Hepatic stellate cell (primary cell): ENCODE results near the gene MRFAP1L1.

ENCODE experiments used
- DNase-seq: peaks from one replicate; pipeline ENCODE4 v3.0.0; 2011; ENCODE audit warnings: low spot score

The MRFAP1L1 gene

GRCh38 chr4:6716018-6716911 lies 6.6 kb upstream of the MRFAP1L1 start, which contains the start of gene BLOC1S4:
TSS of gene BLOC1S4 (plus strand) at chr4:6716174. CDS start at chr4:6716210, 36 bp downstream.
- peak; percentile 96 for DNase-seq

DNA sequence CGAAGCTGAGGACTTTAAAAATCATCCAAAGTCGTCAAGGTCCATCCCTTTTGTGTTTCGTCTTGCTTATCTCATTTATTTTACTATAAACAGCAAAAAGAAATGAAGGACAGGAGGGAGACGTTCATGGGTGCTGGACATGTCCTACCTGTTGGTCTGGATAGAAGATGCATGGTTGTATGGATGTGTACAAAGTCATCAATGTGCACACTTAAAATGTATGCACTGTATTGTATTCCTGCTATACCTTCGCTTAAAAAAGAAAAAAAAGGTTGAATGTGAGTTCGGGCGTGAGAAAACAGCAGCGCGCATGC lies 6.0 kb upstream of the MRFAP1L1 start:
- no peak for DNase-seq

- DNase-seq = no peak
These were observed 5.3 kb upstream of the MRFAP1L1 start for GRCh38 chr4:6714954-6715353.

DNA sequence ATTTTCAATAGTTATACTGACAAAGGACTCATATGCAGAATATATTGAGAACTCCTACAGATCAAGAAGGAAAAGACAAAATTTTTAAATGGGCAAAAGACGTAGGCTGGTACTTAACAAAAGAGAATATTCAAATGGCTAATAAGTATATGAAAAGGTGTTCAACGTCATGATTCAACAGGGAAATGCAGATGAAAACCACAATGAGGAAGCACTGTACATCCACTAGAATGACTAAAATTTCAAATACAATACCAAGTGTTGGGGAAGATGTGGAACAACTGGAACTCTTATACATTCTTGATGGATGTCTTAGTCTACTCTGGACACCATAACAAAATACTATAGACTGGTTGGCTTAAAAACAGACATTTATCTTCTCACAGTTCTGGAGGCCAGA lies 1.3 kb upstream of the MRFAP1L1 start:
- DNase-seq = no peak

DNA sequence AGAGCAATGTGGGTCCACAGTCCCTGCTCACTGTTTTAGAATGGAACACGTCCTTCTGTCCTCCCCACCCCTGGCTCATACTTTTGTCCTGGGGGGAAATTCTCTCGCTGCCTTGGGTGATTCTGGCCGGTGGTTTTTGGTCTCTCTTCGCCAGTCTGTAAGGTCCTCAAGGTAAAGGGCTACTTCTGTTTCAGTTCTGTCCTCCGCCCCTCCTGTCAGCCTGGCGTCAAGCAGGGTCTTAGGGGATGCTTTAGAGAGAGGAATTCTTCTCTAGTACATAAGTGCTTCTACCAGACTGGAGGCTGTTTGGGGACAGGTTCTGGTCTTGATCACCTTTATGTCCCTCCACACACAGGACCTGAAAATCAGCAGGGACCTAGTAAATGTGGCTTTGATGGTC lies 617 bp upstream of the MRFAP1L1 start:
- no peak for DNase-seq

GRCh38 chr4:6706173-6706572 lies 3.5 kb downstream of the MRFAP1L1 start:
- DNase-seq = no peak

- no peak for DNase-seq
These were observed 4.0 kb downstream of the MRFAP1L1 start for GRCh38 chr4:6705646-6706045.

- no peak for DNase-seq
These were observed 5.9 kb downstream of the MRFAP1L1 start for GRCh38 chr4:6703786-6704185.

DNA sequence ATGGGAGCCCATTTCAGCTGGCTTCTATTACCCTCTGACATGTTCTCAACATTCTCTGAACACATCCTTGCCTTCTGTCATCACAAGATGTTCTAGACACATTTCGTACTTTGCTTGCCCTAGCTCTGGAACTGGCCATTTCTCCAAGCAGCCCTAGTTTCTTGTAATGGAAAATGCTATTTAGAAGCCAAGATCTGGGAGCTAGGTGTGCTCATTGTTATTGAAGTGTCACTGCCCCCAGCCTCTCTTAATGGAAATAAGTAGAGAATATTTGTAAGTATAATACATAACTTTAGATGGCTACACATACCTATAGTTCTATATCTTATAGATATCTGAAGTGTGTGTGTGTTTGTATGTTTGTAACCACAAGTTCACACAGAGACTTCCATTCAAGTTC lies 6.9 kb downstream of the MRFAP1L1 start:
- DNase-seq = no peak

GRCh38 chr4:6701371-6701770 lies 8.3 kb downstream of the MRFAP1L1 start:
- no peak for DNase-seq

GRCh38 chr4:6699903-6700302 lies 9.8 kb downstream of the MRFAP1L1 start:
- DNase-seq = no peak

- no peak for DNase-seq
These were observed 10.3 kb downstream of the MRFAP1L1 start for GRCh38 chr4:6699388-6699787.

DNA sequence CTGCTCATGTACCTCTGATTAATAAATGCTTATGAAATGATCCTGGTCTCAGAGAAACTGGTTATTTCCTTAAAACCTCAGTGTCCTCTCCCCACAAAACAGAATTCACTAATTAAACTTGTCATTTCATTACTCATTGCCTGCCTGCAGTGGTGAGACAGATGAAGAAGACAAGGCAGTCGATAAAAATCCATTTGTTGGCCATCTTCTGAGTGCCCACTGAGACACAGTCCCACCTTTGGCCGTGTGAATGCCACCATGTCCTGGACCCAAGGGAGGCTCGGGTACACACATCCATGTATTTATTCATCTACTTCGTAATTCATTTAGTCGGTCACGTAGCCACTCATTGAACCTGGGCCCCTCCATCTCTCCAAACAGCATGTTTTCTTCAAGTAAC lies 12.5 kb downstream of the MRFAP1L1 start:
- no peak for DNase-seq

DNA sequence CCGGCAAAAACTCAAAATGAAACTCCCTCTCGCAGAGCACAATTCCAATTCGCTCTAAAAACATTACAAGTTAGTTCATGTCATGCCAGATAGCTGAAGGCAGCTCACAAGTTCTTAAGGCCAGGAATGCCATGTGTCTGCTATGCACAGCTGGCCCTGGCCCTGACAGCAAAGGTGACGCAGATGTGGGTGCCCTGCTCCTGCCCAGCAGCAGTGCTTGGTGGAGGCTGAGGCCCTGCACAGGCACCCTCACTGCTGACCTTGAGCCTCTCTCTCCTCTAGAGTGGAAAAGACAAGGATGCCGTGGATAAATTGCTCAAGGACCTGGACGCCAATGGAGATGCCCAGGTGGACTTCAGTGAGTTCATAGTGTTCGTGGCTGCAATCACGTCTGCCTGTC lies 13.1 kb downstream of the MRFAP1L1 start:
- no peak for DNase-seq

- DNase-seq = no peak
These were observed 13.7 kb downstream of the MRFAP1L1 start for GRCh38 chr4:6695660-6696610.

- no peak for DNase-seq
These were observed 15.3 kb downstream of the MRFAP1L1 start for GRCh38 chr4:6694177-6694901.

DNA sequence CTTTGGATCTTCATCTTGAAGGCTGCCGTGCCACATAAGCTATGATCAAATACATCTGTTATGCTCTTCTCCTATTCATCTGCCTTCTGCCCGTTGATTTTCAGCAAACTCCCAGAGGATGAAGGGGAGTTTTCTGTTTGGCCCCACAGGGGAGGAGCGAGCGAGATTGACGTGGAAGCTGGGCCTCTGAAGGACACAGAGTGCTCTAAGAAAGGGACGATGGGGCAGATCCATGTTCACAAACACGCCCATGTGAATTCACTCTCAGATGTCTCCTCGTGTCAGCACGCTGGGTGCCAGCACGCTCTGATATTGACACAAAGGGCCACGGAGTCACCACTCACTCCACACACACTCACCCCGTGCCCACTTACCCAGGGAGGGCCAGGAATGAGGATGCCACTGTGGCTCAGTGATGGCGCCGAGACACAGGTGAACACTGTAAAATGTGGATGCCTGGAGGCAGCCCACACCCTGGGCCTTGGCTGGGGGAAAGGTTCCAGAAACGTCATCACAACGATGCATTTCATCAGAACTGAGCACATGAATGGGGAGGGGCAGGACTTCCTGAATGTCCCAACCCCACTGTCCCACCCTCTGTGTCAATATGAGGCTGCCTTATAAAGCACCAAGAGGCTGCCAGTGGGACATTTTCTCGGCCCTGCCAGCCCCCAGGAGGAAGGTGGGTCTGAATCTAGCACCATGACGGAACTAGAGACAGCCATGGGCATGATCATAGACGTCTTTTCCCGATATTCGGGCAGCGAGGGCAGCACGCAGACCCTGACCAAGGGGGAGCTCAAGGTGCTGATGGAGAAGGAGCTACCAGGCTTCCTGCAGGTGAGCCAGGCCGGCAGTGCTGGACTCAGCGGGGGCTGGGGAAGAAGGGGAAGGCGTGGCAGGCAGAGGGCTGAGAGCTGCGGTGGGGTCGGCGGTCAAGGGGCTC lies 16.2 kb downstream of the MRFAP1L1 start, which contains the start of gene S100P:
Gene S100P, plus strand, starts transcription at position 648 of the 946 bp plus-strand sequence. Its CDS starts 55 bp downstream, at position 703.
- DNase-seq = no peak

GRCh38 chr4:6692806-6693205 lies 16.9 kb downstream of the MRFAP1L1 start:
- no peak for DNase-seq

DNA sequence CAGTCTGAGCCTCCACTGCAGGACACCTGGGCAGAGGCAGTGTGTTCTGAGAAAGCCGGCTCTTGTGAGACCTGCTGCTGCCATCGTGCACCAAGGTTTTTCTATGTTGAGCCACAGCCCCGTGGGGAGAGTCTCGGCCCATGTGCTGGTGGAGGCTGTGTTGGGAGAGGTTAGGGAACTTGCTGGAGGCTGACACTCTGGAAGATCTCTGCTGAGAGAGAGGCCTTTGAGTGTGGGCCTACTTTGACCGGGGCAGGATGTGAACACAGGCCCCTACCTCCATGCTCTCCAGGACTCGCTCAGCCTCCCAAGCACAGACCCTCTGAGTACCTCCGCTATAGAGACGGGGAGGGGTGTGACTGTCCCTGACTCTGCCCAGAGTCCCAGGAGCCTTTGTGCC lies 17.3 kb downstream of the MRFAP1L1 start:
- no peak for DNase-seq

DNA sequence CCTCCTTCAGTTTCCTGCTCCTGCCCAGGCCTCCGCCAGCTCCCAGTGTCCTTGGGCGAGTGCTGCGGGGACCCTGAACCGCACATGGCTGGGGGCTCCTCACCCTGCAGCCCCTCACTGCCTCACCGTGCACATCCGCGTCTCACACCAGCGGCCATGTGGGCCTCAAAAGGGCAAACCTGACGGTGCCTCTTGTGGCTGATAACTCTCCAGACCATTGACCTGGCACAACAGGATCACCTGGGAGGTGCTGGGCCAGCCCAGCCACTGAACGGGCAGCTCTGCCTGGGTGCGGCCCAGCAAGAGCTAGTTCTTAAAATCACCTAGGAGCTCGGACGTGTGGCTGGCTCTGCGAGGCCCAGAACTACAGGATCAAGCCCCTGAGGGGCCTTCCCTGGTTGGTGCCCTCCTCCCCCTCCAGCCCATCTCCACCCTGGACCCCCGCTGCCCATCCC lies 20.1 kb downstream of the MRFAP1L1 start:
- no peak for DNase-seq
